D721Med (cell line): ENCODE measurements around the gene VPS13D.

Experiments
- DNase-seq: peaks from one replicate; pipeline ENCODE4 v3.0.0; 2011; ENCODE audit warnings: low spot score; ENCODE audit not compliant: insufficient read length
- FAIRE-seq: peaks from 2 replicates; lab custom pipeline; 2011; peaks lifted over from hg19 to GRCh38; lab: Jason Lieb, UNC
- CTCF ChIP-seq: IDR thresholded peaks from 2 replicates; pipeline ENCODE4 v1.5.1; 2012; ENCODE audit warnings: mild to moderate bottlenecking, control low read depth; ENCODE audit not compliant: insufficient read depth; ENCODE audit errors: missing control alignments

Gene VPS13D

GRCh38 chr1:12300706-12301105 is 70.9 kb downstream of the VPS13D start:
- TF ChIP-seq CTCF = no peak
- DNase-seq = no peak
- no peak for FAIRE-seq

- FAIRE-seq (no peak), DNase-seq (no peak)
Observed at GRCh38 chr1:12301518-12302237, 71.8 kb downstream of the VPS13D start.

GRCh38 chr1:12302798-12303447 is 73.1 kb downstream of the VPS13D start:
- TF ChIP-seq CTCF = no peak
- FAIRE-seq (no peak), DNase-seq (no peak)

More at GRCh38 chr1:12301518-12302237, 71.8 kb downstream of the VPS13D start:
- TF ChIP-seq CTCF = no peak

GRCh38 chr1:12305377-12305776 is 75.5 kb downstream of the VPS13D start:
- FAIRE-seq (no peak), DNase-seq (no peak)
- TF ChIP-seq CTCF = no peak

- FAIRE-seq = no peak
- no peak for TF ChIP-seq CTCF
- DNase-seq = no peak
Observed at GRCh38 chr1:12309783-12310742, 80.2 kb downstream of the VPS13D start.

- no peak for FAIRE-seq
Observed at GRCh38 chr1:12314333-12314903, 84.6 kb downstream of the VPS13D start.

More at GRCh38 chr1:12314333-12314903, 84.6 kb downstream of the VPS13D start:
- DNase-seq = no peak
- peak; percentile 67 for TF ChIP-seq CTCF
